ENCODE measurements around the gene PRKCQ. TPM values are rescaled to one million over a fixed set of nuclear protein-coding genes. Genes with fewer than 3 reads are reported as not detected.
A peak's percentile ranks its signal among the peaks of the same experiment; 100 is the strongest.

PRKCQ gene
- total and polyA plus RNA-seq, 2 of the 4 experiments (the other 2 are of a cell fraction): under 0.01 to 0.03 TPM

DNA sequence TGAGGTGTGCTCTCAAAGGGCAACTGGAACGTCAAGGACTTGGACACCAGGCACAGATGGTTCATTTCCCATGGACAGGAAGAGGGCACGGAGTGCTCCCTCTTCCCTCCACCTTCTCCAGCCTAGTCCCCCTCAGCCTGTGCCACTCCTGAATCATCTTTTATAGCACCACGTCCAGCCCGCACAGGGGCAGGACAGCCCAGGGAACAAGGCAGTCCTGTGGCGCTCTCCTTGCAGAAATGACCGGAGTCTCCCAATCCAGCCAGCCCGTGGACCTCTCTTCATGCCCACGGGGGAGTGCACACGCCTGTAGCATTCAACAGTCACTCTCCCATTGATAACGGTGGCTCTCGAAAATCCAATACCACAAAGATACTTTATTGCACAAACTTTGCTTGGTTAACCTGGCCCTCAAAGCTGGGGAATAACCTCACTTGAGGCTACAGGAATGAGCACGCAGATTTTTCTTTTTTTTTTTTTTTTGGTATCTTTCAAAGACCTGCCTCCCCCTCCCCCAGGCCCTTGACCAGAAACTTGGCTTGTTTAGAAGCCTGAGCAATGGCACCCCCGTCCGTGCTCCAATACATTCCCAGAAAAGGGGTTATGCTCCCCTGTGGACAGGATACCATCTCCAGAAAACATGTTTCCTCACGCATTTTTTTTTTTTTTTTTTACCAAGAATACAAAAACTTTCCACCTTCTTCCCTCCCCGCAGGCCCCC, 733 bp downstream of the PRKCQ start:
- POLR2A ChIA-PET (ENCODE audit: unreplicated experiment): no interaction called here
- intact Hi-C loops (cut with micrococcal nuclease): no loop called here
- H3K36me3 ChIP-seq (ENCODE audit: control insufficient read depth, insufficient read depth, low read length): no peaks in the 10 kb centered on the region
- no peak overlapping the region for H3K9ac ChIP-seq (ENCODE audit: low read depth, low read length)
- TF ChIP-seq, protein P1, sequence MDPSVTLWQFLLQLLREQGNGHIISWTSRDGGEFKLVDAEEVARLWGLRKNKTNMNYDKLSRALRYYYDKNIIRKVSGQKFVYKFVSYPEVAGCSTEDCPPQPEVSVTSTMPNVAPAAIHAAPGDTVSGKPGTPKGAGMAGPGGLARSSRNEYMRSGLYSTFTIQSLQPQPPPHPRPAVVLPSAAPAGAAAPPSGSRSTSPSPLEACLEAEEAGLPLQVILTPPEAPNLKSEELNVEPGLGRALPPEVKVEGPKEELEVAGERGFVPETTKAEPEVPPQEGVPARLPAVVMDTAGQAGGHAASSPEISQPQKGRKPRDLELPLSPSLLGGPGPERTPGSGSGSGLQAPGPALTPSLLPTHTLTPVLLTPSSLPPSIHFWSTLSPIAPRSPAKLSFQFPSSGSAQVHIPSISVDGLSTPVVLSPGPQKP (IDR thresholded peaks at IDR 0.05; ENCODE audit: borderline replicate concordance, low read depth, low read length): no peak
- TF ChIP-seq MAZ (IDR thresholded peaks at IDR 0.05; ENCODE audit: borderline replicate concordance, low read depth, low read length) (no peak), FOS (IDR thresholded peaks at IDR 0.05; ENCODE audit: low read depth, low read length) (no peak), POLR2A (IDR thresholded peaks at IDR 0.05; ENCODE audit: low read depth, low read length) (no peak), NFE2L2 (IDR thresholded peaks at IDR 0.05; ENCODE audit: low read depth, low read length) (no peak), MAFK (IDR thresholded peaks at IDR 0.05; ENCODE audit: low read depth, low read length) (no peak), RFX5 (IDR thresholded peaks at IDR 0.05; ENCODE audit: low read depth, low read length) (no peak), CEBPB (IDR thresholded peaks at IDR 0.05; ENCODE audit: low read depth, low read length) (no peak), MXI1 (IDR thresholded peaks at IDR 0.05; ENCODE audit: borderline replicate concordance, low read depth, low read length) (no peak), CHD1 (IDR thresholded peaks at IDR 0.05; ENCODE audit: low read depth, low read length) (no peak), BHLHE40 (IDR thresholded peaks at IDR 0.05; ENCODE audit: low read depth, low read length) (no peak), RCOR1 (IDR thresholded peaks at IDR 0.05; ENCODE audit: insufficient replicate concordance, low read length) (no peak), SMC3 (IDR thresholded peaks at IDR 0.05; ENCODE audit: low read depth, low read length) (no peak), RAD21 (IDR thresholded peaks at IDR 0.05; ENCODE audit: low read length) (no peak)
- TF ChIP-seq, protein P2, sequence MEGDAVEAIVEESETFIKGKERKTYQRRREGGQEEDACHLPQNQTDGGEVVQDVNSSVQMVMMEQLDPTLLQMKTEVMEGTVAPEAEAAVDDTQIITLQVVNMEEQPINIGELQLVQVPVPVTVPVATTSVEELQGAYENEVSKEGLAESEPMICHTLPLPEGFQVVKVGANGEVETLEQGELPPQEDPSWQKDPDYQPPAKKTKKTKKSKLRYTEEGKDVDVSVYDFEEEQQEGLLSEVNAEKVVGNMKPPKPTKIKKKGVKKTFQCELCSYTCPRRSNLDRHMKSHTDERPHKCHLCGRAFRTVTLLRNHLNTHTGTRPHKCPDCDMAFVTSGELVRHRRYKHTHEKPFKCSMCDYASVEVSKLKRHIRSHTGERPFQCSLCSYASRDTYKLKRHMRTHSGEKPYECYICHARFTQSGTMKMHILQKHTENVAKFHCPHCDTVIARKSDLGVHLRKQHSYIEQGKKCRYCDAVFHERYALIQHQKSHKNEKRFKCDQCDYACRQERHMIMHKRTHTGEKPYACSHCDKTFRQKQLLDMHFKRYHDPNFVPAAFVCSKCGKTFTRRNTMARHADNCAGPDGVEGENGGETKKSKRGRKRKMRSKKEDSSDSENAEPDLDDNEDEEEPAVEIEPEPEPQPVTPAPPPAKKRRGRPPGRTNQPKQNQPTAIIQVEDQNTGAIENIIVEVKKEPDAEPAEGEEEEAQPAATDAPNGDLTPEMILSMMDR (conservative IDR thresholded peaks at IDR 0.05; ENCODE audit: low read depth, low read length): no peak
- TF ChIP-seq, protein P3, sequence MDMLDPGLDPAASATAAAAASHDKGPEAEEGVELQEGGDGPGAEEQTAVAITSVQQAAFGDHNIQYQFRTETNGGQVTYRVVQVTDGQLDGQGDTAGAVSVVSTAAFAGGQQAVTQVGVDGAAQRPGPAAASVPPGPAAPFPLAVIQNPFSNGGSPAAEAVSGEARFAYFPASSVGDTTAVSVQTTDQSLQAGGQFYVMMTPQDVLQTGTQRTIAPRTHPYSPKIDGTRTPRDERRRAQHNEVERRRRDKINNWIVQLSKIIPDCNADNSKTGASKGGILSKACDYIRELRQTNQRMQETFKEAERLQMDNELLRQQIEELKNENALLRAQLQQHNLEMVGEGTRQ (IDR thresholded peaks at IDR 0.05; ENCODE audit: low read depth, low read length): no peak
- no peak overlapping the region for H3K18ac ChIP-seq (ENCODE audit: low read depth, low read length)
- no peak overlapping the region for H3K4ac ChIP-seq (ENCODE audit: low read depth, low read length)
- ATAC-seq (ENCODE audit: low read depth): no peak
- DNase-seq: no peak
- H3K4me2 ChIP-seq (ENCODE audit: low read depth, low read length): peak overlapping the region; percentile 64; the same call in 1 of the 2 replicates
- no peak overlapping the region for H4K8ac ChIP-seq (ENCODE audit: low read depth in 2 of 2, low read length in 2 of 2)
- H2BK5ac ChIP-seq (ENCODE audit: low read depth, low read length, poor library complexity, severe bottlenecking): no peak overlapping the region
- H3K9me1 ChIP-seq (ENCODE audit: insufficient read depth, low read length): no peaks in the 10 kb centered on the region; the same call in 1 of the 2 replicates
- peak overlapping the region; percentile 89 for H2AFZ ChIP-seq (replicated peaks; ENCODE audit: low read length, poor library complexity)
- no peak overlapping the region for H4K5ac ChIP-seq (ENCODE audit: low read depth, low read length)
- no peaks in the 10 kb centered on the region for H3K79me1 ChIP-seq (ENCODE audit: low read depth in 1 of 2, low read length in 2 of 2)
- no peak overlapping the region for H3K27ac ChIP-seq (ENCODE audit: insufficient read depth, low read length)
- H2AK5ac ChIP-seq (ENCODE audit: low read depth, low read length): no peak overlapping the region
- CTCF ChIA-PET: no interaction called here
- H3K27me3 ChIP-seq (ENCODE audit: control insufficient read depth, insufficient read depth, low read length): peaks cover 18% of the 10 kb centered on the region
- H2BK120ac ChIP-seq (ENCODE audit: low read depth, low read length): no peak overlapping the region
- no peak overlapping the region for H3K23ac ChIP-seq (ENCODE audit: low read depth, low read length)
- no peak overlapping the region for H3K14ac ChIP-seq (replicated peaks; ENCODE audit: low read depth, low read length)
- no peak overlapping the region for H2BK20ac ChIP-seq (ENCODE audit: low read depth, low read length)
- in situ Hi-C loops (cut with MboI; ENCODE audit: low sequenced_read_pairs): no loop called here
- H3K4me3 ChIP-seq (ENCODE audit: insufficient read depth, low read depth, low read length): no peak overlapping the region; the same call in 1 of the 2 replicates
- H2BK15ac ChIP-seq (ENCODE audit: low read depth, low read length): no peak overlapping the region
- H2AK9ac ChIP-seq (replicated peaks; ENCODE audit: low read depth, low read length, poor library complexity): no peak overlapping the region
- no TSS peak for BruUV-seq (replicated peaks)
- no peak overlapping the region for H3K56ac ChIP-seq (ENCODE audit: extremely low read depth, insufficient read depth, low read length)
- no peak overlapping the region for H4K91ac ChIP-seq (ENCODE audit: insufficient read depth, low read depth, low read length)
- 0 out of 2 replicates have a peak, but pooled peaks cover 2% of the 10 kb centered on the region for H3K4me1 ChIP-seq (ENCODE audit: control insufficient read depth, insufficient read depth, low read length)
- dilution Hi-C loops (cut with HindIII; ENCODE audit: low sequenced_read_pairs, unreplicated experiment): no loop called here
- no peaks in the 10 kb centered on the region for H3K9me3 ChIP-seq (ENCODE audit: control insufficient read depth, insufficient read depth, low read length)
- no peaks in the 10 kb centered on the region for H4K20me1 ChIP-seq (ENCODE audit: insufficient read depth, low read length)
- no CpG with 5 or more reads among the region's 16 CpGs for WGBS, 2 experiments (ENCODE audit: extremely low coverage in 2 of 2, insufficient read length in 1 of 2)
